Glutamatergic neuron (in vitro differentiated cells): ENCODE results near the gene TELO2. TPM values are rescaled to one million over a fixed set of nuclear protein-coding genes. Genes with fewer than 3 reads are reported as not detected.

ENCODE experiments used
- DNase-seq: peaks from one replicate; pipeline ENCODE4 v3.0.0; 2022
- H3K27ac Mint-ChIP-seq: one replicate; pipeline ENCODE4 v1.8.0; 2020; ENCODE audit warnings: mild to moderate bottlenecking, mixed read lengths, inconsistent platforms; ENCODE audit not compliant: unreplicated experiment
- H3K27me3 Mint-ChIP-seq: one replicate; pipeline ENCODE4 v1.8.0; 2020; ENCODE audit warnings: mild to moderate bottlenecking, moderate library complexity, mixed read lengths, inconsistent platforms; ENCODE audit not compliant: unreplicated experiment
- H3K36me3 Mint-ChIP-seq: one replicate; pipeline ENCODE4 v1.8.0; 2020; ENCODE audit warnings: mild to moderate bottlenecking, mixed read lengths, inconsistent platforms; ENCODE audit not compliant: unreplicated experiment
- H3K4me1 Mint-ChIP-seq: one replicate; pipeline ENCODE4 v1.8.0; 2020; ENCODE audit warnings: mild to moderate bottlenecking, low read depth, mixed read lengths, inconsistent platforms; ENCODE audit not compliant: unreplicated experiment
- H3K4me3 Mint-ChIP-seq: one replicate; pipeline ENCODE4 v1.8.0; 2020; ENCODE audit warnings: mild to moderate bottlenecking, mixed read lengths, inconsistent platforms; ENCODE audit not compliant: unreplicated experiment
- H3K9me3 Mint-ChIP-seq: one replicate; pipeline ENCODE4 v1.8.0; 2020; ENCODE audit warnings: mild to moderate bottlenecking, moderate library complexity, mixed read lengths, inconsistent platforms; ENCODE audit not compliant: unreplicated experiment
- total RNA-seq: library from RNA; stranded (reverse); fragmentation: NEBNext Ultra II Directional; extraction: Animal tissue kit (Norgen Biotek cat#: 25700); gene quantifications from one replicate; pipeline ENCODE4 v1.2.1, GENCODE V29; 2021; ENCODE audit not compliant: unreplicated experiment
- TF ChIP-seq, protein P1 (sequence below): fragments of 200-600 bp; sonication (generic); IDR thresholded peaks from one replicate; pipeline ENCODE4 v1.5.0; 2021; ENCODE audit not compliant: partially characterized antibody, unreplicated experiment

Gene TELO2
- total RNA-seq, 1 donor from 2014 or later: 101 TPM

DNA sequence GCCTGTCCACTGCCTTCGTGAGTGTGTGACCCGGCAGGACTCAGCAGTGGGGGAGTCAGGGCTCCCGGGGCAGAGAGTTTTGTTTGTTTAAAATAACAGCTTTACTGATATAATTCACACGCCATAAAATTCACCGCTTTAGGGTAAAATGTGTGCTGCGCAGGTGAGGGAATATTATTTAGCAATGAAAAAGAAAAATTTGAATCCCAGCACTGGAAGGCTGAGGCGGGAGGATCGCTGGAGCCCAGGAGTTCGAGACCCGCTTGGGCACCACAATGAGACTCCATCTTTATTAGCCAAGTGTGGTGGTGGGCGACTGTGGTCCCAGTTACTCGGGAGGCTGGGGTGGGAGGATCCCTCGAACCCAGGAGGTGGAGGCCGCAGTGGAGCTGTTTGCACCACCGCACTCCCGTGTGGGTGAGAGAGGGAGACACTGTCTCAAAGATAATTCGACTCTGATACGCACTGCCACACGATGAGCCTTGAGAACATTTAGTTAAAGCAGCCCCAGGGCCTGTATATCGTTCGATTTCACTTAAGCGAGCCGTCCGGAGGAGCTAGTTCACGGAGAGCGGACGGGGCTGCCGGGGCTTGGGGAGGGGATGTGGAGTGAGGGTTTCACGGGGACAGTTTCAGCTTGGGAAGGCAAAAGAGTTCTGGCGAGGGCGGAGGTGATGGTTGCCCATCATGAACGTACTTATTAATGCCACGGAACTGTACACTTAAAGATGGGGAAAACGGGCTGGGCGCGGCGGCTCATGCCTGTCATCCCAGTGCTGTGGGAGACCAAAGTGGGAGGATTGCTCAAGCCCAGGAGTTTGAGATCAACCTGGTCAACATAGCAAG is 10.2 kb downstream of the TELO2 start:
- TF ChIP-seq, protein P1, sequence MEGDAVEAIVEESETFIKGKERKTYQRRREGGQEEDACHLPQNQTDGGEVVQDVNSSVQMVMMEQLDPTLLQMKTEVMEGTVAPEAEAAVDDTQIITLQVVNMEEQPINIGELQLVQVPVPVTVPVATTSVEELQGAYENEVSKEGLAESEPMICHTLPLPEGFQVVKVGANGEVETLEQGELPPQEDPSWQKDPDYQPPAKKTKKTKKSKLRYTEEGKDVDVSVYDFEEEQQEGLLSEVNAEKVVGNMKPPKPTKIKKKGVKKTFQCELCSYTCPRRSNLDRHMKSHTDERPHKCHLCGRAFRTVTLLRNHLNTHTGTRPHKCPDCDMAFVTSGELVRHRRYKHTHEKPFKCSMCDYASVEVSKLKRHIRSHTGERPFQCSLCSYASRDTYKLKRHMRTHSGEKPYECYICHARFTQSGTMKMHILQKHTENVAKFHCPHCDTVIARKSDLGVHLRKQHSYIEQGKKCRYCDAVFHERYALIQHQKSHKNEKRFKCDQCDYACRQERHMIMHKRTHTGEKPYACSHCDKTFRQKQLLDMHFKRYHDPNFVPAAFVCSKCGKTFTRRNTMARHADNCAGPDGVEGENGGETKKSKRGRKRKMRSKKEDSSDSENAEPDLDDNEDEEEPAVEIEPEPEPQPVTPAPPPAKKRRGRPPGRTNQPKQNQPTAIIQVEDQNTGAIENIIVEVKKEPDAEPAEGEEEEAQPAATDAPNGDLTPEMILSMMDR: no peak
- Mint-ChIP-seq H3K27ac (no peak overlapping the region), H3K4me3 (no peak overlapping the region), H3K27me3 (peaks cover 2% of the 10 kb centered on the region), H3K4me1 (no peaks in the 10 kb centered on the region), H3K36me3 (no peaks in the 10 kb centered on the region), H3K9me3 (peaks cover 4% of the 10 kb centered on the region)
- DNase-seq: no peak

DNA sequence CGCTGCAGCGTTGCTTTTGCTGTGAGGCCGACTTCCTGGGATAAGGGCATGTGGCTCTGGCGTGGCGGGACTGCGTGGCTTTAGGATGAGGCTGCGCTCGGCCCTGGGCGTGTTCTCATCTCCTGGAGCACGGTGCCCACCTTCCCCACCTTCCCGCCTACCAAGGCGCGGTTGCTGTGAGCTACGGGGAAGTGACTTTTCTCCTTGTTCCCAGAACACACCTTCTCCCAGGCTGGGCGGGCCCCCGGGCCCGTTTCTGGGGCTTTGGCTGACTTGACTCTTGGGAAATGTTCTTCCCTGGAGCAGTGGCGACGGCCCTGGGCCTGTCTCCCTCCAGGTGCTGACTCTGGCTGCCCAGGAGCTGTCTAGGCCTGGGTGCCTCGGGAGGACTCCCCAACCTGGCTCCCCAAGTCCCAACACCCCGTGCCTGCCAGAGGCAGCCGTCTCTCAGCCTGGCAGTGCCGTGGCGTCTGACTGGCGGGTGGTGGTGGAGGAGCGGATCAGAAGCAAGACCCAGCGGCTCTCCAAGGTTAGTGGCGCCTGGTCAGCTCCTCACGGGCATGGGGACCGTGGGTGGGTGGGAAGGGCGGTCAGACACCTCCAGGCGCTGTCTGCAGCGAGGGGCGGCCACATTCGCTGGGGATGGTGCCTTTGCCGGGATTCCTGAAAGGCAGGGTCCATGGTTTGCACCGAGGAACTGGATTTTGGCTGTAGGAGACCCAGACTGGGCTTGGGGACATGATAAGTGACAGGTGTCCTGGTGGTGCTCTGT is 12.1 kb downstream of the TELO2 start:
- no peak for DNase-seq
- Mint-ChIP-seq H3K27ac (no peak overlapping the region), H3K4me1 (no peaks in the 10 kb centered on the region), H3K4me3 (no peak overlapping the region), H3K9me3 (peaks cover 2% of the 10 kb centered on the region), H3K36me3 (no peaks in the 10 kb centered on the region), H3K27me3 (peaks cover 2% of the 10 kb centered on the region)
- TF ChIP-seq, protein P1: no peak

DNA sequence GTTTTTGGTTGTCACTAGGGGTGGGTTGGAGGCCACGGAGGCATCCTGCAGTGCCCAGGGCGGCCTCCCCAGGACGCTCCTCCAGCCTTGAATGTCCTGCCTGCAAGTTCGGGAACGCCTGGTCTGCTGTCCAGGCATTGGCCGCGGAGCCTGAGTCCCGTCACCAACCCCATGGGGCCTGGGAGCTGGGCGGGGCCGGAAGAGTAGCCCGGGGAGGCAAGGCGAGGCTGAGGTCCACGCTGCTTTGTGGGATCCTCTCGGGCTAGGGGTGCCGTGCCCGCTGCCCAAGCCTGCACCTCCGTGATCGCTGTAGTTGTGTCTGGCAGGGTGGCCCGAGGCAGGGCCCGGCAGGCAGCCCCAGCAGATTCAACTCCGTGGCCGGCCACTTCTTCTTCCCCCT is 12.8 kb downstream of the TELO2 start:
- no peak overlapping the region for H3K27ac Mint-ChIP-seq
- H3K9me3 Mint-ChIP-seq: peaks cover 2% of the 10 kb centered on the region
- H3K36me3 Mint-ChIP-seq: no peaks in the 10 kb centered on the region
- H3K4me3 Mint-ChIP-seq: no peak overlapping the region
- H3K27me3 Mint-ChIP-seq: peaks cover 2% of the 10 kb centered on the region
- DNase-seq: no peak
- TF ChIP-seq, protein P1: no peak
- H3K4me1 Mint-ChIP-seq: no peaks in the 10 kb centered on the region

DNA sequence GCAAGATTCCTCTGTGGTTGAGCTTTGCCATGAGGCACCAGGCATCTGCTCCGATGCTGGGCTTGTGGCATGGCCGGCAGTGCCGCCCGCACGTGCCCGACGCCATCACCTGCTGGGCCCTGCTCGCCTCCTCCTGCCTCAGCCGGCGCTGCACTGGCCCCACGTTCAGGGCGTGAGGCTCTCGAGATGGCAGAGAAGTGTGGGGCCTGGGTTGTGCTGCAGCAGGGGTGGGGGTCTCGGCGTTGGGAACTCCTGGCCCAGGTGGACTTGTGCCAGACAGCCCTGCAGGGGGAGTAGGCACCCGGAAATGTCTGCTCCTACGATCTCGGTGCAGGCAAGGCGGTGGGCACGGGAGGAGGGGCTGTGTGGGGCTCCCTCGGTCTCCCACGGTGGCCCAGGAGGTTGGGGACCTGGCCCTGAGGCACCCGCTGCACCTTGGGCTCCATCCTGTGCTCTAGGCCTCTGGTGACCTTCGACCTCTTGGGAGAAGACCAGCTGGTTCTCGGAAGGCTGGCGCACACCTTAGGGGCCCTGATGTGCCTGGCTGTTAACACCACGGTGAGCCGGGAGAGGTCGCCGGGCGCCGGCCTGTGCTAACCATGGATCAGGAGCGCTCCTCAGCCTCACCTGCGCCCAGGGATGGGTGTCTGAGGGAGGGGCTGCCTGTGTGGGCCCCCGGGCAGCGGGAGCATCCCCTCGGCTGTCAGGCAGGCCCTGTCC is 13.5 kb downstream of the TELO2 start:
- Mint-ChIP-seq H3K4me3 (no peak overlapping the region), H3K27ac (no peak overlapping the region)
- TF ChIP-seq, protein P1: no peak

More for the DNA sequence above, 13.5 kb downstream of the TELO2 start:
- Mint-ChIP-seq H3K9me3 (peaks cover 2% of the 10 kb centered on the region), H3K36me3 (no peaks in the 10 kb centered on the region), H3K4me1 (no peaks in the 10 kb centered on the region), H3K27me3 (peaks cover 5% of the 10 kb centered on the region)
- DNase-seq: no peak
